ENCODE measurements around the gene KCNQ5.

DNA sequence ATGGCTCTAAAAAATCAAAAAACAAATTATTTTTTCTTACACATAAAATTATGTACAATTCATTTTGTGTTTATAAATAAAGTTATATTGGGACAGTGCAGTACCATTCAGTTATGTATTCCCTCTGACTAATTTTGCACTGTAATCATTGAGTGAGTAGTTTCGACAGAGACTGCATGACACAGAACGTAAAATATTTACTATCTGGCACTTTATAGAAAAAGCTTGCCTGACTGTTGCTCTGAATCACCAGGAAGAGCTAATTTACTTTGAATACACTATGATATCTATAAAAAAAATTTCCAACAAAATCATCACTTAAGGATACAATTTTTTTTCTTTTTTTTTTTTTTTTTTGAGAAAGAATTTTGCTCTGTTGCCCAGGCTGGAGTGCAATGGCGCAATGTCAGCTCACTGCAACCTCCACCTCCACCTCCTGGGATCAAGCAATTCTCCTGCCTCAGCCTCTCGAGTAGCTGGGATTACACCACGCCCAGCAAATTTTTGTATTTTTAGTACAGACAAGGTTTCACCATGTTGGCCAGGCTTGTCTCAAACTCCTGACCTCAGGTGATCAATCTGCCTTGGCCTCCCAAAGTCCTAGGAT is 614.4 kb downstream of the KCNQ5 start:
- no peak for TF ChIP-seq CTCF (IDR thresholded peaks at IDR 0.05)
- no peak for TF ChIP-seq POLR2A (IDR thresholded peaks at IDR 0.05)
